ENCODE measurements around the gene CENPS. TPM values are rescaled to one million over a fixed set of nuclear protein-coding genes. Genes with fewer than 3 reads are reported as not detected.

Gene CENPS
- total and polyA plus RNA-seq, 2 of the 13 experiments (the other 11 are each of a cell fraction or from before 2014, with no cell fraction given), result 3.3 to 22.0 TPM

GRCh38 chr1:10388387-10388715 is 41.9 kb upstream of the CENPS start (continued):
- TF ChIP-seq NR2C2 (CRISPR knock-in tag; IDR thresholded peaks at IDR 0.05; ENCODE audit: borderline replicate concordance) (peak; percentile 50; the same call in 1 of the 2 replicates), ZNF329 (CRISPR knock-in tag; IDR thresholded peaks at IDR 0.05; ENCODE audit: low read depth) (no peak), BCL6 (CRISPR knock-in tag; IDR thresholded peaks at IDR 0.05) (0 out of 2 replicates have a peak, but pooled peaks have one; percentile 5), ZNF501 (CRISPR knock-in tag; IDR thresholded peaks at IDR 0.05) (no peak), ZFX (CRISPR knock-in tag; IDR thresholded peaks at IDR 0.05; ENCODE audit: low read depth) (no peak), ZFP90 (CRISPR knock-in tag; IDR thresholded peaks at IDR 0.05; ENCODE audit: borderline replicate concordance) (peak; percentile 90; the same call in 1 of the 2 replicates), SALL1 (CRISPR knock-in tag; IDR thresholded peaks at IDR 0.05) (no peak), HNF4A (CRISPR knock-in tag; IDR thresholded peaks at IDR 0.05) (peak; percentile 80), ZNF644 (CRISPR knock-in tag; IDR thresholded peaks at IDR 0.05; ENCODE audit: low read depth) (peak; percentile 52; the same call in 1 of the 2 replicates), STAT6 (CRISPR knock-in tag; IDR thresholded peaks at IDR 0.05; ENCODE audit: borderline replicate concordance) (no peak), ZNF143 (CRISPR knock-in tag; IDR thresholded peaks at IDR 0.05) (no peak), ZNF772 (CRISPR knock-in tag; IDR thresholded peaks at IDR 0.05) (no peak), ZNF646 (CRISPR knock-in tag; IDR thresholded peaks at IDR 0.05) (no peak), TARDBP (CRISPR knock-in tag; IDR thresholded peaks at IDR 0.05) (peak; percentile 22; the same call in 1 of the 2 replicates), ZNF331 (CRISPR knock-in tag; IDR thresholded peaks at IDR 0.05) (0 out of 2 replicates have a peak, but pooled peaks have one; percentile 17), ZNF264 (CRISPR knock-in tag; IDR thresholded peaks at IDR 0.05) (peak; percentile 88), RERE (CRISPR knock-in tag; IDR thresholded peaks at IDR 0.05; ENCODE audit: low read depth) (no peak)
